Hepatocyte (in vitro differentiated cells): ENCODE results near the gene SIRPD. TPM values are rescaled to one million over a fixed set of nuclear protein-coding genes. Genes with fewer than 3 reads are reported as not detected.
A peak's percentile ranks its signal among the peaks of the same experiment; 100 is the strongest.

Experiments
- DNase-seq: peaks from one replicate; pipeline ENCODE4 v3.0.0-alpha.2; 2016; ENCODE audit warnings: low spot score
- H2AFZ ChIP-seq: fragments of 200-600 bp; sonication (generic); 2 replicates; pipeline ENCODE4 v1.6.0; 2016; ENCODE audit warnings: antibody characterized with exemption, mild to moderate bottlenecking
- H3K27ac ChIP-seq: fragments of 200-600 bp; sonication (generic); 2 replicates; pipeline ENCODE4 v1.5.1; 2016; ENCODE audit warnings: mild to moderate bottlenecking
- H3K27me3 ChIP-seq: fragments of 200-600 bp; sonication (generic); 2 replicates; pipeline ENCODE4 v1.6.1; 2016
- H3K36me3 ChIP-seq: fragments of 200-600 bp; sonication (generic); replicated peaks from 2 replicates; pipeline ENCODE4 v1.5.1; 2016; ENCODE audit warnings: low read depth; ENCODE audit not compliant: insufficient read depth
- H3K4me1 ChIP-seq: fragments of 200-600 bp; sonication (generic); 2 replicates; pipeline ENCODE4 v1.5.1; 2016; ENCODE audit warnings: mild to moderate bottlenecking, moderate library complexity; ENCODE audit not compliant: insufficient read depth
- H3K4me2 ChIP-seq: fragments of 200-600 bp; sonication (generic); 2 replicates; pipeline ENCODE4 v1.6.0; 2016
- H3K4me3 ChIP-seq: fragments of 200-600 bp; sonication (generic); 2 replicates; pipeline ENCODE4 v1.5.1; 2016; ENCODE audit warnings: mild to moderate bottlenecking
- H3K79me2 ChIP-seq: fragments of 200-600 bp; sonication (generic); 2 replicates; pipeline ENCODE4 v1.6.0; 2017; ENCODE audit warnings: mild to moderate bottlenecking
- H3K9me2 ChIP-seq: fragments of 200-600 bp; sonication (generic); replicated peaks from 2 replicates; pipeline ENCODE4 v1.6.0; 2017; ENCODE audit warnings: mild to moderate bottlenecking; ENCODE audit not compliant: insufficient read depth
- H3K9me3 ChIP-seq: fragments of 200-600 bp; sonication (generic); 2 replicates; pipeline ENCODE4 v1.5.1; 2016; ENCODE audit warnings: low read depth, mild to moderate bottlenecking
- H4K20me1 ChIP-seq: fragments of 200-600 bp; sonication (generic); 2 replicates; pipeline ENCODE4 v1.6.0; 2016; ENCODE audit warnings: mild to moderate bottlenecking; ENCODE audit not compliant: insufficient read depth, poor library complexity, severe bottlenecking
- EZH2 ChIP-seq: fragments of 200-600 bp; sonication (generic); IDR thresholded peaks from 2 replicates; pipeline ENCODE4 v1.6.1; 2016; ENCODE audit warnings: antibody characterized with exemption, mild to moderate bottlenecking, borderline replicate concordance
- EZH2phosphoT487 ChIP-seq: fragments of 200-600 bp; sonication (generic); IDR thresholded peaks from one replicate; pipeline ENCODE4 v1.6.1; 2018; ENCODE audit warnings: antibody characterized with exemption, mild to moderate bottlenecking, low read depth, moderate library complexity; ENCODE audit not compliant: unreplicated experiment, severe bottlenecking
- WGBS: methylation state at CpG from one replicate; pipeline ENCODE4 v1.1.6; 2016; ENCODE audit warnings: low lambda C conversion rate; ENCODE audit errors: missing lambda C conversion rate; 5-methylcytosine and 5-hydroxymethylcytosine counted together
- polyA plus RNA-seq: library from polyadenylated mRNA; unstranded; fragments of >200 nt; fragmentation: Nextera tagmentation; extraction: Ambion mirVana; gene quantifications from 2 replicates; pipeline ENCODE4 v1.2.1, GENCODE V29; 2016
- total RNA-seq: library from RNA; depleted of rRNA; stranded (reverse); fragments of >200 nt; gene quantifications from 2 replicates; pipeline ENCODE4 v1.2.3, GENCODE V29; 2014
- TF ChIP-seq, protein P1 (sequence below): fragments of 200-600 bp; sonication (generic); IDR thresholded peaks from 2 replicates; pipeline ENCODE4 v1.5.1; 2016; ENCODE audit warnings: antibody characterized with exemption, mild to moderate bottlenecking; ENCODE audit not compliant: poor library complexity

Gene SIRPD
- total and polyA plus RNA-seq, 2 experiments from 2014 or later, result not detected

DNA sequence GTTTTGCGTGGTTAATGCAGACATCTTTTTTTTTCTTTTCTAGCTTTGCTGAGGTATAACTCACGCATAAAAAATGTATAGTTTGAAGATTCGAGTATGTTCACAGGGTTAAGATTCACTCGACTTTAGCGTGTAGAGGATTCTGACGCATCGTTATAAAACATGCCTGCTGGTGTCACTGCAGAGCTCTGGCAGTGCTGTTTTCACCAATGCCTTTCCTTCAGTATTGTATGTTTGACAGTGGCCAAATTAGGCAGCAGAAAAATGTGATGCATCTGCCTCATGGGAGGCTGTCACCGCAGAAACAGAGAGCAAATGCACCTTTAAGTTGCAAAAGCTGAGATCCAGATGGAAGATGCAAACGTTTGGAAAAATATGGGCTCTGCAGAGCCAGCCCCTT is 48.3 kb downstream of the SIRPD start:
- peak; percentile 33 for DNase-seq

DNA sequence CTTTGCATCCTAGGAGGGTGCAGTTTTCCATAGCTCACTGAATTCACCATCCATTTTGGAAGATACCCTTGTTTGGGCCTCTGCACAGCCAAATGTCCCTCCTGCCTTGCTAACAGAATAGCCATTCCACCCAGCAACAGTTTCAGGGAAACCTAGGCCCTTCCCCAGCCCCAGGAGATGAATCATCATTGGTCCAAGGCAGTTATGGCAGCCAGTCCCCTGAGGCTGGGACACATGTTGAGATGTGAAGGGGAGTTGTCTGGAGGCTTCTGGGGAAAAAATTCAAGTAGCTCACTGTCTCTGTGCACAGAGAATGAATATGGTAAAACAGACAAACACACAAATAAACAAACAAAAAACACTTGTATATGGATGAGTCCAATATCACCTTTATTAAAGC is 48.9 kb downstream of the SIRPD start:
- no peaks in the 10 kb centered on the region for H3K79me2 ChIP-seq
- H3K4me1 ChIP-seq, result no peaks in the 10 kb centered on the region
- H3K9me3 ChIP-seq, result no peaks in the 10 kb centered on the region
- no peaks in the 10 kb centered on the region for H3K9me2 ChIP-seq
- no peak overlapping the region for H2AFZ ChIP-seq
- H4K20me1 ChIP-seq, result no peaks in the 10 kb centered on the region
- no peak for DNase-seq
- no peak overlapping the region for H3K4me2 ChIP-seq
- no peak overlapping the region for H3K27ac ChIP-seq
- peaks cover 25% of the 10 kb centered on the region for H3K27me3 ChIP-seq
- TF ChIP-seq EZH2phosphoT487 (no peak), EZH2 (no peak)
- TF ChIP-seq, protein P1, sequence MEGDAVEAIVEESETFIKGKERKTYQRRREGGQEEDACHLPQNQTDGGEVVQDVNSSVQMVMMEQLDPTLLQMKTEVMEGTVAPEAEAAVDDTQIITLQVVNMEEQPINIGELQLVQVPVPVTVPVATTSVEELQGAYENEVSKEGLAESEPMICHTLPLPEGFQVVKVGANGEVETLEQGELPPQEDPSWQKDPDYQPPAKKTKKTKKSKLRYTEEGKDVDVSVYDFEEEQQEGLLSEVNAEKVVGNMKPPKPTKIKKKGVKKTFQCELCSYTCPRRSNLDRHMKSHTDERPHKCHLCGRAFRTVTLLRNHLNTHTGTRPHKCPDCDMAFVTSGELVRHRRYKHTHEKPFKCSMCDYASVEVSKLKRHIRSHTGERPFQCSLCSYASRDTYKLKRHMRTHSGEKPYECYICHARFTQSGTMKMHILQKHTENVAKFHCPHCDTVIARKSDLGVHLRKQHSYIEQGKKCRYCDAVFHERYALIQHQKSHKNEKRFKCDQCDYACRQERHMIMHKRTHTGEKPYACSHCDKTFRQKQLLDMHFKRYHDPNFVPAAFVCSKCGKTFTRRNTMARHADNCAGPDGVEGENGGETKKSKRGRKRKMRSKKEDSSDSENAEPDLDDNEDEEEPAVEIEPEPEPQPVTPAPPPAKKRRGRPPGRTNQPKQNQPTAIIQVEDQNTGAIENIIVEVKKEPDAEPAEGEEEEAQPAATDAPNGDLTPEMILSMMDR, result no peak
- no peak overlapping the region for H3K4me3 ChIP-seq
- H3K36me3 ChIP-seq, result no peaks in the 10 kb centered on the region

More for the DNA sequence above, 48.3 kb downstream of the SIRPD start:
- H3K9me3 ChIP-seq, result no peaks in the 10 kb centered on the region
- peaks cover 25% of the 10 kb centered on the region for H3K27me3 ChIP-seq
- no peaks in the 10 kb centered on the region for H3K9me2 ChIP-seq
- 42% methylated on average over 9 of the region's 9 CpGs for WGBS
- no peaks in the 10 kb centered on the region for H4K20me1 ChIP-seq
- no peak overlapping the region for H3K4me2 ChIP-seq
- H3K4me1 ChIP-seq, result no peaks in the 10 kb centered on the region
- no peaks in the 10 kb centered on the region for H3K36me3 ChIP-seq
- H3K4me3 ChIP-seq, result no peak overlapping the region
- no peaks in the 10 kb centered on the region for H3K79me2 ChIP-seq
- TF ChIP-seq, protein P1, result peak; percentile 34
- no peak for TF ChIP-seq EZH2
- H2AFZ ChIP-seq, result no peak overlapping the region
- H3K27ac ChIP-seq, result no peak overlapping the region

DNA sequence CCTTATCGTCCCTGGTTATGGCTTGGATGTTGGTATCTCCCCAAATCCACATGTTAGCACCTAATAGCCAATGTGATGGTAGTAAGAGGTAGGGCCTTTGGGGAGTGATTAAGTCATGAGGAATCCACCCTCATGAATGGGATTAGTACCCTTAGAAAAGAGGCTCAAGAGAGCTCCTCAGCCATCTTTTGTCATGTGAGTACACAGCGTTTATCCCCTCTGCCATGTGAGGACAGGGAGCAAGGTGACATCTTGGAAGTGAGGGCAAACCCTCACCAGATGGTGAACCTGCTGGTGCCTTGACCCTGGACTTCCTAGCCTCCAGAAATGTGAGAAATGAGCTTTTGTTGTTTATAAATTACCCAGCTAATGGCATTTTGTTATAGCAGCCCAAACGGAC is 50.2 kb downstream of the SIRPD start:
- H2AFZ ChIP-seq, result no peak overlapping the region
- H3K79me2 ChIP-seq, result no peaks in the 10 kb centered on the region

More for the DNA sequence above, 50.2 kb downstream of the SIRPD start:
- 86% methylated on average over 3 of the region's 3 CpGs for WGBS
- no peak overlapping the region for H3K27ac ChIP-seq
- no peak for TF ChIP-seq EZH2
- TF ChIP-seq, protein P1, result no peak
- H3K4me3 ChIP-seq, result no peak overlapping the region
- no peak overlapping the region for H3K4me2 ChIP-seq
- H3K27me3 ChIP-seq, result peaks cover 25% of the 10 kb centered on the region
- no peaks in the 10 kb centered on the region for H4K20me1 ChIP-seq
- no peaks in the 10 kb centered on the region for H3K9me2 ChIP-seq
- no peaks in the 10 kb centered on the region for H3K9me3 ChIP-seq
- no peak for DNase-seq
- no peaks in the 10 kb centered on the region for H3K4me1 ChIP-seq
- H3K36me3 ChIP-seq, result no peaks in the 10 kb centered on the region
